Fibroblast of lung (primary cell): ENCODE measurements around the gene ZBTB7C. TPM values are rescaled to one million over a fixed set of nuclear protein-coding genes. Genes with fewer than 3 reads are reported as not detected.

Experiments used
- DNase-seq, 2 donors: peaks; one replicate each; pipeline versions ENCODE4 v3.0.0 to v3.0.0-alpha.2; 2010; ENCODE audit warnings: low read depth in 2 of 2
- H2AFZ ChIP-seq: 2 replicates; pipeline ENCODE4 v1.5.1; 2012; ENCODE audit warnings: low read length, control low read depth, inconsistent platforms
- H3K27ac ChIP-seq: 2 replicates; pipeline ENCODE4 v1.5.1; 2011; ENCODE audit warnings: low read length, control low read depth; ENCODE audit not compliant: insufficient read depth
- H3K27me3 ChIP-seq: 2 replicates; pipeline ENCODE4 v1.5.1; 2011; ENCODE audit warnings: mild to moderate bottlenecking, low read length; ENCODE audit not compliant: control insufficient read depth, insufficient read depth
- H3K36me3 ChIP-seq: 2 replicates; pipeline ENCODE4 v1.5.1; 2011; ENCODE audit warnings: low read length; ENCODE audit not compliant: control insufficient read depth, insufficient read depth
- H3K4me1 ChIP-seq: 2 replicates; pipeline ENCODE4 v1.5.1; 2011; ENCODE audit warnings: low read length; ENCODE audit not compliant: control insufficient read depth, insufficient read depth; ENCODE audit errors: extremely low read depth
- H3K4me2 ChIP-seq: 2 replicates; pipeline ENCODE4 v1.5.1; 2011; ENCODE audit warnings: low read length, control low read depth; ENCODE audit not compliant: insufficient read depth; ENCODE audit errors: extremely low read depth
- H3K4me3 ChIP-seq, 4 experiments: fragments of 200-600 bp in 1 of 4; sonication (generic) in 1 of 4; replicated peaks in 1 of 4; 2 replicates each; pipeline ENCODE4 v1.5.1; 2011 to 2016; ENCODE audit warnings: low read length in 4 of 4, low read depth in 3 of 4, mild to moderate bottlenecking in 3 of 4, control low read depth in 2 of 4, inconsistent platforms in 1 of 4, mixed read lengths in 1 of 4; ENCODE audit not compliant: insufficient read depth in 1 of 4; ENCODE audit errors: control extremely low read depth in 1 of 4
- H3K79me2 ChIP-seq: 2 replicates; pipeline ENCODE4 v1.5.1; 2012; ENCODE audit warnings: mild to moderate bottlenecking, low read length, inconsistent platforms; ENCODE audit not compliant: control insufficient read depth, insufficient read depth
- H3K9ac ChIP-seq: 2 replicates; pipeline ENCODE4 v1.5.1; 2011; ENCODE audit warnings: mild to moderate bottlenecking, low read length, control low read depth; ENCODE audit not compliant: insufficient read depth
- H3K9me3 ChIP-seq: 2 replicates; pipeline ENCODE4 v1.5.1; 2012; ENCODE audit warnings: low read depth, low read length; ENCODE audit not compliant: control insufficient read depth, insufficient read depth
- H4K20me1 ChIP-seq: 2 replicates; pipeline ENCODE4 v1.5.1; 2011; ENCODE audit warnings: low read length; ENCODE audit not compliant: control insufficient read depth, insufficient read depth; ENCODE audit errors: extremely low read depth
- CTCF ChIP-seq, 2 donors: IDR thresholded peaks in 1 of 2; conservative IDR thresholded peaks in 1 of 2; 1 replicate in 1 of 2; 2 replicates in 1 of 2; pipeline ENCODE4 v1.5.1; 2011 to 2012; ENCODE audit warnings: low read length in 2 of 2, control low read depth in 1 of 2, inconsistent platforms in 1 of 2, low read depth in 1 of 2, mild to moderate bottlenecking in 1 of 2
- EZH2 ChIP-seq: IDR thresholded peaks from 2 replicates; pipeline ENCODE4 v1.5.1; 2012; ENCODE audit warnings: low read length, control low read depth, mild to moderate bottlenecking; ENCODE audit errors: missing control alignments
- polyA plus RNA-seq, 2 donors: library from polyadenylated mRNA; depleted of rRNA in 1 of 2; stranded (reverse) in 1 of 2; unstranded in 1 of 2; fragments of >200 nt; gene quantifications; 2 replicates each; pipeline ENCODE4 v1.2.1, GENCODE V29; 2011 to 2012; ENCODE audit warnings: missing spikeins in 1 of 2
- total RNA-seq: library from RNA; depleted of rRNA; stranded (reverse); fragments of >200 nt; gene quantifications from 2 replicates; pipeline ENCODE4 v1.2.1, GENCODE V29; 2014

The ZBTB7C gene
- total and polyA plus RNA-seq, 2 donors (not counting 1 experiment from before 2014, with no cell fraction given): 0.19 to 0.33 TPM

GRCh38 chr18:48412339-48412929 is 3.3 kb upstream of the ZBTB7C start:
- peaks cover 37% of the 10 kb centered on the region for H3K27me3 ChIP-seq

GRCh38 chr18:48410095-48410920 is 1.1 kb upstream of the ZBTB7C start:
- peak; percentile 79 to 82 for DNase-seq
- Histone ChIP-seq H4K20me1 (no peaks in the 10 kb centered on the region), H3K27ac (no peak overlapping the region), H3K79me2 (no peaks in the 10 kb centered on the region), H3K4me1 (no peaks in the 10 kb centered on the region), H3K4me2 (peak overlapping the region; percentile 98), H3K9me3 (no peaks in the 10 kb centered on the region), H3K9ac (peak overlapping the region; percentile 16), H3K36me3 (no peaks in the 10 kb centered on the region), H2AFZ (peak overlapping the region; percentile 88), H3K27me3 (peaks cover 40% of the 10 kb centered on the region), H3K4me3 (peak overlapping the region; percentile 57 to 72 (median 64))
- peak; percentile 41 for TF ChIP-seq EZH2
- TF ChIP-seq CTCF (conservative IDR thresholded peaks at IDR 0.05 in 1 of 2, IDR thresholded peaks at IDR 0.05 in 1 of 2; ENCODE audit: low read depth in 1 of 2, low read length in 2 of 2): no peak

More at GRCh38 chr18:48412339-48412929, 3.3 kb upstream of the ZBTB7C start:
- Histone ChIP-seq H3K4me3 (no peak overlapping the region), H4K20me1 (no peaks in the 10 kb centered on the region), H3K27ac (no peak overlapping the region), H3K9ac (no peak overlapping the region), H3K4me1 (no peaks in the 10 kb centered on the region), H3K79me2 (no peaks in the 10 kb centered on the region), H2AFZ (no peak overlapping the region), H3K9me3 (no peaks in the 10 kb centered on the region), H3K4me2 (no peak overlapping the region), H3K36me3 (no peaks in the 10 kb centered on the region)
- TF ChIP-seq CTCF (conservative IDR thresholded peaks at IDR 0.05 in 1 of 2, IDR thresholded peaks at IDR 0.05 in 1 of 2; ENCODE audit: low read depth in 1 of 2, low read length in 2 of 2): peak; percentile 67 to 84
- no peak for TF ChIP-seq EZH2
- DNase-seq: peak in 1 of 2 donors; percentile 30

- H3K36me3 ChIP-seq: no peaks in the 10 kb centered on the region
- DNase-seq: peak; percentile 19 to 23
- H4K20me1 ChIP-seq: no peaks in the 10 kb centered on the region
- H3K27me3 ChIP-seq: peaks cover 38% of the 10 kb centered on the region
- no peaks in the 10 kb centered on the region for H3K9me3 ChIP-seq
- peak overlapping the region; percentile 78 for H2AFZ ChIP-seq
- peak overlapping the region; percentile 57 to 72 (median 64) for H3K4me3 ChIP-seq
- H3K4me2 ChIP-seq: peak overlapping the region; percentile 98
- no peak for TF ChIP-seq EZH2
- no peak for TF ChIP-seq CTCF (conservative IDR thresholded peaks at IDR 0.05 in 1 of 2, IDR thresholded peaks at IDR 0.05 in 1 of 2; ENCODE audit: low read depth in 1 of 2, low read length in 2 of 2)
- H3K9ac ChIP-seq: no peak overlapping the region
- H3K79me2 ChIP-seq: no peaks in the 10 kb centered on the region
- no peaks in the 10 kb centered on the region for H3K4me1 ChIP-seq
- H3K27ac ChIP-seq: no peak overlapping the region
These were observed 460 bp upstream of the ZBTB7C start for GRCh38 chr18:48409591-48410094.
